Stimulated activated CD4-positive, alpha-beta T cell treated with anti-CD3 and anti-CD28 coated beads, Interleukin-2, amount 100 ng/mL, for 4 hours (primary cell): ENCODE measurements around the gene HBM.
"Not testable (repeated sequence)": the region's sequence is repeated elsewhere in the genome, so short reads cannot be mapped to it uniquely, and the experiment has no call there.

Source experiments
- DNase-seq: peaks from one replicate; pipeline ENCODE4 v3.0.0-alpha.2; 2020; ENCODE audit warnings: low read depth

Gene HBM

DNA sequence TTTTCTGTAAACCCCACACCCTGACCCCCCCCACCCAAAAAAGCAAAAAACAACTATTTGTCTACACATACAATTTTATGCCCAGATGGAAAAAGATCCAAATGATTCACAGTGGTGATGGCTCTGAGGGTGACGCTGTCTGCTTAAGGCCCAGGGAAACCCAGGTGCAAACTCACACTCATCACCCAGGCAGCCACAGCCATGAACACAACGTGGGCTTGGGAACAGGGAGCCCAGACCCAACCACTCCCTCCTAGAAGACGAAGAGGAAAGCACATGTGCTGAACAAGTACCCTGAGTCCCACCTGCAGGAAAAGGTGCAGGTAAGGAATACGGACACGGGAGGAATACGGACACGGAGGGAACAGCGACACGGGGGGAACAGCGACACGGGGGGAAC is 19.9 kb downstream of the HBM start:
- DNase-seq = no peak

DNA sequence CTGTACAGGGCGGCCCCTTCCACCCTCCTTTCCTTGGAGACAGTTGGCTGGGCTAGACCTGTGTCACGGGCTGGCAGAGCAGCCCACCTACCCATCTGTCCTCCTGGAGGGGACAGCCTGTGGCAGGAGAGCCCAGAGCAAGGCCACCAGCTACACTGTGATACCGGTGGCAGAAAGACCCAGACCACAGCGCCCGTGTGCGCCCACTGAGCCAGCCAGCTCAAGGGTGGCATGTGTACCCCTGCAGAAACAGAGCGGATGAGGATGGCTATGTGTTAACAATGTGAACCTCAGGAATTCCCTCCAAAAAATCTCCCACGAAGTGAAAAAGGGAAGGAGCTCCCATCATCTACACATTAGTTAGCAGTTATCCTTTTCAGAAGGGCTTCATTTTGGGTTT is 21.6 kb downstream of the HBM start:
- no peak for DNase-seq

GRCh38 chr16:188674-189073 is 22.9 kb downstream of the HBM start:
- no peak for DNase-seq

DNA sequence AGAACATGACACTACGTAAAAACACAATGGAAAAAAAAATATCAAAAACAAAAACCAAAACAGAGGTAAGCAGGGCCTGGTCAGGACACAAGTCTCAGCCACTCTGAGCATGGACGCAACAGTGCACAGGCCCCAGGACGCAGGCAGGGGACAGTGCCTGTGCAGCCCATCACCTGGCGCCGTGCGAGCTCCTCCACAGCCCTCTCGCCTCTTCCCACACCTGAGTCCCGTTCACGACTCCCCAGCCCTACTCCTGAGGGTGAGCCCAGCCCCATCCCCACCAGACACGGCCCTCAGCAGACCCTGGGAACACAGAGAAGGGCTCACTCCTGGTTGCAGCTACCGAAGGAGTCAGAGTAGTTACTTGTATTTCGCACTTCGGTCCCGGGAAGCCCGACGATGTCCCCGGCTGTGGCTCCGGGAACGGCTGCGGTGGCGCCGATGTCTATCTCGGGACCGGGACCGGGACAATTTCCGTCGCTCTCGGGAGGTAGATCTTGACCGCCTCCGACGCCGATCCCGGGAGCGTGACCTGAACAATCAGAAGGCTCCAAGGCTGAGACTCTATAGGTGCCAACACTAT is 23.9 kb downstream of the HBM start:
- DNase-seq = no peak

DNA sequence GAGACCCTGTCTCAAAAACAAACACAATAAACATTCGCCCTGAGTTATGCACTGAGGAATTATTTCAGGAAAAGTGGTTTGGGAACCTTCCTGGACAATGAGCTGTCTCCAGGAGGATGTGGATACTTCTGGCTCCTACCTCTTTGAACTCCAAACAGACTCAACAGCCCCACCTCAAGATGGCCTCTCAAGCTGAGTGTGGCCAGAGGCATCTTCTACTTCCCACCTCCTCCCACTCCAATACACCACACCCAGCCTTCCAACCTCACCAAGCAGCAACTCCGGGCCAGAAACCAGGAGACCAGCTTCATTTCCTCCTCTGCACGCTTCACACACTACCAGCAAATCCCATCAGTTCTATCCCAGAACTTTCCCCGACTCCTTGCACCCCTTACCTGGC is 26.1 kb downstream of the HBM start:
- no peak for DNase-seq

DNA sequence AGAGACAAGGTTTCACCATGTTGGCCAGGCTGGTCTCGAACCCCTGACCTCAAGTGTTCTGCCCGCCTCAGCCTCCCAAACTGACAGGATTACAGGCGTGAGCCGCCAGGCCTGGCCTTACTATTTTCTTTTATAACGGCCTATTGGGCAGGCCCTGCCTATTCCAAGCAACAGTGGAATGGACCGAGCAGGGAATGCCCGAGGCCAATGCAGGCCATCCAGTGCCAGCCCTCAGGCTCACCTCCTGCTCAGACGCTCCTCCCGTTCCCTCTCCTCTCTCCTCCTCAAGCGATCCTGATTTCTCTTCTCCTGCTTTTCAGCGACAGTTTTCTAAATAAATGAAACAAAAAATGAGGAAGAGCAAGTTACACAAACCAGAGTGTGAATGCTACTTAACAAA is 26.9 kb downstream of the HBM start:
- no peak for DNase-seq

DNA sequence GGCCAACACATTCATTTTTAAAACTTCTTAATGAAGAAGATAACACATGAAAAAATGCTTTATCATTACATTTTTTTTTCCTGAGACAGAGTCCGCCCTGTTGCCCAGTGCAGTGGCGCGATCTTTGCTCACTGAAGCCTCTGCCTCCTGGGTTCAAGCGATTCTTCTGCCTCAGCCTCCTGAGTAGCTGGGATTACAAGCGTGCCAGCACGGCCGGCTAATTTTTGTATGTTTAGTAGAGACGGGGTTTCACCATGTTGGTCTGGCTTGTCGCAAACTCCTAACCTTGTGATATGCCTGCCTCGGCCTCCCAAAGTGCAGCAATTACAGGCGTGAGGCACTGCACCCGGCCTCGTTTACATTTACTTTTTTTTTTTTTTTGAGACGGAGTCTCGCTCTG is 27.7 kb downstream of the HBM start:
- no peak for DNase-seq

DNA sequence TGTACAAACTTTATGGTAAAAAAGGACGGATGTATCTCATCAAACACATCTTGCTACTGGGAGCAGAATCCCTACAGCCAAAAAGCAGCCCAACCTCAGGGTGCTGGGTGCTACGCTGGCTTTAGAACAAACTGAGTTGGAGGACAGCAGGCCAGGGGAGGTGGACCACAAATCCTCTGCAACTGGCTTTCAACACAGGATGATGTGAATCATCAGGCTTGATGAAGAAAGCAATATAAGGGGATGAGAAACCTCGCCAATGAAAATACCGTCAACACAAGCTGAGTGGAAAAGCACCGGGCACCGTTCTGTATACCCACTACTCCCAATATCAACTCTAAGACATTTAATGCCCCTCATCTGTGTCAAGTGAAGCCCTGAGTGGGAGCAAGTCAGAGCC is 28.7 kb downstream of the HBM start:
- no peak for DNase-seq

DNA sequence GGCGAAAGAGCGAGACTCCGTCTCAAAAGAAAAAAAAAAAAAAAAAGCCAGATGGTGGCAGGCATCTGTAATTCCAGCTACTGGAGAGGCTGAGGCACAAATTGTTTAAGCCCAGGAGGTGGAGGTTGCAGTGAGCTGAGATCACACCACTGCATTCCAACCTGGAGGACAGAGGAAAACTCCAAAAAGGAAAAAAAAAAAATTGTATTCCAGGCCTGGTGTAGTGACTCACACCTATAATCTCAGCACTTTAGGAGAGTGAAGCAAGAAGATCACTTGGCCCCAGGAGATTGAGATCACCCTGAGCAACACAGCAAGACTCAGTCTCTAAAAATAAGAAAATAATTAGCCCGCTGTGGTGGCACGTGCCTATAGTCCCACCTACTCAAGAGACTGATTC is 34.6 kb downstream of the HBM start:
- no peak for DNase-seq

- no peak for DNase-seq
These were observed 37.5 kb downstream of the HBM start for GRCh38 chr16:203246-203645.

DNA sequence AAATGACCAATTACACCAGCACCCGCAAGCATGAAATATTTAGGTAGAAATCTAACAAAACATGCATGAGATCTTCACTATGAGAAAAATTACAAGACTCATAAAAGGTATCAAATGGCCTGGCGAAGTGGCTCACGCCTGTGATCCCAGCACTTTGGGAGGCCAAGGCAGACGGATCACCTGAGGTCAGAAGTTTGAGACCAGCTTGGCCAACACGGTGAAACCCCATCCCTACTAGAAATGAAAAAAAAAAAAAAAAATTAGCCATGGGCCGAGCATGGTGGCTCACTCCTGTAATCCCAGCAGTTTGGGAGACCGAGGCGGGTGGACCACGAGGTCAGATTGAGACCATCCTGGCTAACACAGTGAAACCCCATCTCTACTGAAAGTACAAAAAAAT is 38.3 kb downstream of the HBM start:
- DNase-seq = not testable (repeated sequence)

- DNase-seq = not testable (repeated sequence)
These were observed 43.6 kb downstream of the HBM start for GRCh38 chr16:209359-209758.

DNA sequence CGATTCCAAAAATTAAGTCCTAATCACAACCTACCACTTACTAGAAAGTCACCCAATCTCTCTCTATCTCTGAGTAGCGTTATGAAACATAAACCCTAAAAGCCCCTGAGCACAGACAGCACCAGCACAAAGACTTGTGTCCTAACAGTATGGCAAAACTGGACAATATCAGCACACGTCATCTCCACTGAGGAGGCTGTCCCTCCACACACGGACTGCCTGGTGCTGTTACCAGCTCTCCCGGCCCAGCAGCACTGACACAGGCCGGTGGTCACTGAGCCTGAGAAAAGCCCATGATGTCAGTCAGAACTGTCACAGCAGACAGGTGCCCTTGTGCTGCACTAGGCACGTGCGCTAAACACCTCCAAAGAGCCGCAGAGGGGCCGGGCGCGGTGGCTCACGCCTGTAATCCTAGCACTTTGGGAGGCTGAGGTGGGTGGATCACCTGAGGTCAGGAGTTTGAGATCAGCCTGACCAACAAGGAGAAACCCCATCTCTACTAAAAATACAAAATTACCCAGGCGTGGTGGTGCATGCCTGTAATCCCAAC is 45.9 kb downstream of the HBM start:
- not testable (repeated sequence) for DNase-seq

GRCh38 chr16:212999-213398 is 47.2 kb downstream of the HBM start:
- DNase-seq = no peak
